Glomerular endothelial cell (primary cell): ENCODE measurements around the gene PTPRO. TPM values are rescaled to one million over a fixed set of nuclear protein-coding genes. Genes with fewer than 3 reads are reported as not detected.
"Not testable (repeated sequence)": the region's sequence is repeated elsewhere in the genome, so short reads cannot be mapped to it uniquely, and the experiment has no call there.

Source experiments
- DNase-seq: peaks from one replicate; pipeline ENCODE4 v3.0.0-alpha.2; 2011; ENCODE audit warnings: low read depth, low spot score; ENCODE audit errors: extremely low read depth
- total RNA-seq: library from RNA; depleted of rRNA; stranded (reverse); fragments of >200 nt; gene quantifications from 2 replicates; pipeline ENCODE4 v1.2.3, GENCODE V29; 2015

Gene PTPRO
- total RNA-seq, 1 donor from 2014 or later, result not detected

- DNase-seq, result no peak
These were observed 277.1 kb downstream of the PTPRO start for GRCh38 chr12:15599266-15600037.

- DNase-seq, result no peak
These were observed 278.1 kb downstream of the PTPRO start for GRCh38 chr12:15600223-15600935.

DNA sequence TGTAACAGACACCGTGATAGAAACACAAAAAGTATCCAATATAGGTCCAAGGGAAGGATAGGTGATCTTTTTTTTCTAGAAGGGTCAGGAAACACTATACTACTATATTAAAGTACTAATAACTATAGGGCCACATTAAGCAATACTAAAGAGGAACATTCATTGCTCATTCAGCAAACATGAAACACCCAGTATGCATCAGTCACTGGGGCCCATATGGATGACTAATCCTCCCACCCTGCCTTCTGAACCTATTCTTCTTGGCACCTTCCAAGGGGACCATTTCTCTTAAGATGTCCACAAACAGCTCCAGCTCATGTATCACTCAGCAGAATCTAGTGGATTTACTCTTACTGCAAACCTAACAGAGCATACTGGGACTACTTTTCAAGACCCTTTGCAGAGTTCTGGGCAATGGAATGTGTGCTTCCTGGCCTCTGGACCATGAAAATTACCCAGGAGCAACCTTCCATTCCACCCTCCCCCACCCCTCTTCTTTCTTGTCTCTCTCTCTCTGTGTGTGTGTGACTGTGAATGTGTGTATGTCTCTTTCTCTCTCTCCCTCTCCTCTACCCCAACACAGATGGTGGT, 279.0 kb downstream of the PTPRO start:
- no peak for DNase-seq

GRCh38 chr12:15602051-15602672, 279.9 kb downstream of the PTPRO start:
- DNase-seq, result no peak

GRCh38 chr12:15603474-15604085, 281.3 kb downstream of the PTPRO start:
- DNase-seq, result no peak

GRCh38 chr12:15605881-15606590, 283.7 kb downstream of the PTPRO start:
- no peak for DNase-seq

DNA sequence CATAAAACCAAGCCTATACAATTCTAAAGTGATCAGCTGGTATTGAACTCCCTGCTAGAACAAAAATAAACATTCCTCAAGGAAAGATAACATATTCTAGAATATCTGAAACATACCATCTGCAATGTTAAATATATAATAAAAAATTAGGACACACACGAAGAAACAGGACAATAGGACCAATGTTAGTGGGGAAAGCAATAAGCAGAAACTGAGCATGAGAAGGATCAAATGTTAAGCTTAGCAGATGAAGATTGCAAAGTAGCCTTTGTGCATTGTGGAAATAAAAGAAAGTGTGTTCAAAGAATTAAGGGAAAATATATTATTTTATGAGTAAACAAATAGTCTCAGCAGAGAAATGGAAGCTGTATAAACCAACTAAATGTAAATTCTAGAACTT, 286.1 kb downstream of the PTPRO start:
- DNase-seq, result no peak

DNA sequence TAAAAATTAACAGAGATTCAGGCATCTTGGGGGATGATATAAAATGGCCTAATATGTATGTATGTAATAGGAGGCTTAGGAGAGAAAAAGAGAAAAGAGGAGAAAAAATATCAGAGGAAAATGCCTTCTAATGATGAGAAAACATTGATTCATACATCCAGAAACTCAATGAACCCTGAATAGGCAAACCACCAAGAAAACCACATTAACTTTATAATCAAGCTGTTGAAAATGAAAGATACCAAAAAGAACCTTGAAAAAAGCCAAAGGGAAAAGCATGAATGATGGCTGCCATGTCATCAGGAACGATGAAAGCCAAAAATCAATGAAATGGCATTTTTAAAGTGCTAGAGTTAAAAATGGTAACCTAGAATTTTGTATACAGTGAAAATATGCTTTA, 286.6 kb downstream of the PTPRO start:
- no peak for DNase-seq

- DNase-seq, result no peak
These were observed 291.7 kb downstream of the PTPRO start for GRCh38 chr12:15613981-15614380.

DNA sequence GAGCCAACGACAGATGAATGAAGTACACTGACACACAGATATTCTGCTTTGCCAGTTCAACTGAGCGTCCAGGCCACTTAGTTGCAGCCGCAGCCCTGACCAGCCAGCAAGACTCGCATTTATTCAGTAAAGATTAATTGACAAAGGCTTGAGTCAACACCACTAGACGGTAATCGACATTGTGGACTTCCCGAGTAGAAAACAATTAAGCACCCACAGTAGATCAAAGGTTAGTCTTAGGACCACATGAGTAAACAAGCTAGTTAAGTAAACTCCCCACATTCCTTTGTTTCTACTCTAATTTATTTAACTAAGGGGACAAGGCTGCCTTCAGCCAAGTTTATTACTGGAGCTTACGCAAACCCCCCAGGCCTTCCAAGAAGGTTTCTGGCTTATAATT, 294.2 kb downstream of the PTPRO start:
- not testable (repeated sequence) for DNase-seq

- DNase-seq, result no peak
These were observed 298.6 kb downstream of the PTPRO start for GRCh38 chr12:15620741-15621539.

DNA sequence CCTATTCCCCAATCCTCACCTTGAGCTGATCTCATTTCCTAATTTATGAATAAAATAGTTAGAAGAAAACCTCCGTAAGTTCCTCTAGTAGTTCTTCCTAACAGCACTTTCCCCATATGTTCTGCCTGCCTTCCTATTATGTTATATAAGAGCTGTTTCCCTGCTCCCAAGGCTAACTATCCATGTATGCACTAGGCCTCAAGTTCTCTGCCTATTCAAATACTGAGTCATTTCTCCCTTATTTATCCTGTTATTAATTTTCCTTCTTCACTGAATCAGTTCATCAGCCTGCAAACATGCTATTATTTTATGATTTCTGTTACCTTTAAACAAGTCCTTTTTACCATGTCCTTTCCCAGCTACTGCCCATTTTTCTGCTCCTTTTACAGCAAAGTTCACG, 302.8 kb downstream of the PTPRO start:
- DNase-seq, result no peak

GRCh38 chr12:15627995-15628945, 306.0 kb downstream of the PTPRO start:
- DNase-seq, result no peak

- no peak for DNase-seq
These were observed 306.8 kb downstream of the PTPRO start for GRCh38 chr12:15629108-15629507.

DNA sequence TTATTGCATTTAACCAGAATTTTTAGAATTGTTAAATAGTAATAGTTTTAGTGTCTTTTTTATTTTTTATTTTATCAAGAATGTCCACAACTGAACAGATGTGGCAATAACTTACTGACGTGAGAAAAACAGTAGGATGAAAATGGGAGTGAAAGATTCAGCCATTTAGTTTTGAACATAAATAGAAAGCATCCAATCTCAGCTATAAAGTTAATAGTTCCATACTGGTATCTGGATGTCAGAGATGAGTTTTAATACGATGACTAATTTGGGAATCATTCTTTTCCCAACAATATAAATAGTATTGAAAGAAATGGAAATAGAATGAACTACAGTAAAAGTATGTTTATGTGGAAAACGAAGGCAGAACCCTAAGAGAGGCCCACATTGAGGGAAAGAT, 307.5 kb downstream of the PTPRO start:
- no peak for DNase-seq

DNA sequence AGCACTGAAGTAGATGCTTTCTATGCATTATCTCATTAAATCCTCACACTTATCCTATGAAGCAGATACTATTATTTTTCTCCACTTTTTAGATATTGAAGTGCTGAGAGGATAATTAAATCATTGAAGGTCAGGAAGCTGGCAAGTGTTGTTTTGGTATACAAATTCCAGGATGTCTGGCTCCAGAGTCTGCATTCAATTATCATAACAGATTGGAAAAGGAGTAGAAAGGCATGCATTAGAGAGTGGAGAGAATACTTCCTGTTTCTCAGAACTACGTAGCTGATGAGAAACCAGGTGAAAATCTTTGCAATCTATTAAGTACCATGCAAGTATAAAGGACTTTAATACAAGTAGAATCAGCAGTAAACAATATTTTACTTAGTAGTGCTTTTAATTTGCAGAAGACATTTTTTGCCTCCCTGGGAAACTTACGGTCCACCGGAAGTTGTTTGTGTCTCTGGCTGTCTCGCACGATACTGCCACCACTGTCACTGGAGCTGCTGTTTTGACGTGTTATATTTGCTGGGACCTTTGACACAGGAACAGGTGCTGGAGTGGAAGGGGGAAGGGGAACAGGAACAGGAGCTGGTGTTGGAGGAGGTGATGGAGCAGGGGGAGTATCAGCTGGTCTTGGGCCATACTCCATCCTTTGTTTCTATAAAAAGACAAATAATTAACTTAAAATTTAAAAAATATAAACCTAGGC, 308.9 kb downstream of the PTPRO start:
- DNase-seq, result no peak

DNA sequence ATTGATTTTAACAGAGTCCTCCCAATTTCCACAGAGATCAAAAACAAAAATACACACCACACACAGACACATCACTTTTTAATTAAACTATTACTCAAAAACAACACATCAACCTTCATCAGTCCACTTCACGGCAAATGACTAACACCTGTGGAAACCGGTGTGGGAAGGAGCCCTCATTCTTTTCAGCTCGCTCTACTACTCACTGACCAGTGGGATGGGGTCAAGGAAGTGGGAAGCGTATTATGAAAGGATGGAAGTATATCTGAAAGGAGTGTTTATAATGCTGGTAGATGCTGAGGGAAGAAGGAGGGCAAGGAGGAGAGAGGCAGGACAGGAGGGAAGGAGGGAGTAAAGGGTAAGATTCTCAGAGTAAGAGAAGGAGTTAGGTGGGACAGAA, 310.4 kb downstream of the PTPRO start:
- no peak for DNase-seq

DNA sequence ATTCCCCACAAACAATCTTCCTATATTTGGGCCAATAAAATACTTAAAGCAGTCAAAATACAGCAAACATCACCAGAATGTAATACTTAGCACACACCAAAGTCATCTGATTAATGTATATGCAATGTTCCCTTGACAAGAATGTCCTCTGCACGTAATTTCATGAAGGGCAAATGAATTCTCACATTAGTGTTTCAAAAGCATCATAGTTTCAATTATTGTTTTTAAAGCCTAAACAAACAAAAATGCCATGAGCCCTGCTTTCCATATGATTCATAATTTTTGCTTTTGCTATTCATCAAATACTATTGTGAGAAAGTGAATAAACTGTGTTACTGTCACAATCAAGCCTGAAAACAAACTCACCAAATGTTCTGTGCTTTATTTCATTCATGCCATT, 310.9 kb downstream of the PTPRO start:
- DNase-seq, result no peak
